ENCODE results near the gene FAU. TPM values are rescaled to one million over a fixed set of nuclear protein-coding genes. Genes with fewer than 3 reads are reported as not detected.

The FAU gene
- total and polyA plus RNA-seq, 2 of the 13 experiments (the other 11 are each of a cell fraction or from before 2014, with no cell fraction given), result 374 to 869 TPM

DNA sequence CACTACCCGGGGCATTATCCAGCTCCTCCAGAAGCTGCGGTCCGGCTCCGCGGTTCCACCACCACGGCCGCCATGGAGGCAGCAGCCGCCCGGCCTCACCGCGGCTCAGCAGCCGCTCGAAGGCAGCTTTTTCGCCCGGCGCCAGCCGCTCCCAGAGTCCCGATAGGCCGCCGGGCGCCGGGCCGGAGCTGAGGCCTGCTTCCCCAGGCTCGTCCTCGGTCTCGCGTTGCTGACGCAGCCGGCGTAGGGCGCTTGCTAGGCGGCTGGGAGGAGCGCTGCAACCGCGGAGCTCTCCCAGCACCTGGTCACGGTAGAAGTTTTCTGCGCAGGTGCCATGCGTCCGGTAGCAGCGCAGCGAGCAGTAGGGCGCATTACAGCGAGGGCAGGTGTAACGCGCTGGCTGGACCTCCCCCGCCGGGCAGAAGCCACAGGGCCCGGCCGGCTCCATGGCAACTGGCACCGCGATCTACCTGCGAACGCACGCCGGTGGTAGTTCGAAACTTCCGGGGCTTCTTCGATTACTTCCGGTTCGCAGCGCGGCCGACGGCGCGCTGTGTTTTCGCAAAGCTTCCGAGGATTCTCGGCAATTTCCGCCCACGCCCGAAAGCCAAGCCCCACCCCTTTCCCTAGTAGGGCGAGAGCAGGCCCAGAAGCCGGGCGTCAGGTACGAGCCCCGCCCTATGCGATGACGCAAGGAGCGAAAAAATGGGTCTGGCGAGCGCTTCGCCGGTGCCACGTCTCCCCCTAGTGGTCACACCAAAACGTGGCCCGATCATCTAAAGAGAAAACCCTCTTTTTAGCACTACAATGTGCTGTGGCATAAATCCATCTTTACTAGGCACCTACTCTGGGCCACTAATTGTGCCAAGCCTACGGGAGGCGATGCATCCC is 4.5 kb downstream of the FAU start, which contains the start of gene ZNHIT2 (continued):
- TF ChIP-seq, protein P1, sequence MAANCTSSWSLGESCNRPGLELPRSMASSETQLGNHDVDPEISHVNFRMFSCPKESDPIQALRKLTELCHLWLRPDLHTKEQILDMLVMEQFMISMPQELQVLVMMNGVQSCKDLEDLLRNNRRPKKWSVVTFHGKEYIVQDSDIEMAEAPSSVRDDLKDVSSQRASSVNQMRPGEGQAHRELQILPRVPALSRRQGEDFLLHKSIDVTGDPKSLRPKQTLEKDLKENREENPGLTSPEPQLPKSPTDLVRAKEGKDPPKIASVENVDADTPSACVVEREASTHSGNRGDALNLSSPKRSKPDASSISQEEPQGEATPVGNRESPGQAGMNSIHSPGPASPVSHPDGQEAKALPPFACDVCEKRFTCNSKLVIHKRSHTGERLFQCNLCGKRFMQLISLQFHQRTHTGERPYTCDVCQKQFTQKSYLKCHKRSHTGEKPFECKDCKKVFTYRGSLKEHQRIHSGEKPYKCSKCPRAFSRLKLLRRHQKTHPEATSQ (CRISPR knock-in tag; IDR thresholded peaks at IDR 0.05; ENCODE audit: borderline replicate concordance), result no peak
- TF ChIP-seq ASH2L (IDR thresholded peaks at IDR 0.05; ENCODE audit: insufficient read length, low read depth, low read length) (peak; percentile 89), ZNF589 (CRISPR knock-in tag; conservative IDR thresholded peaks at IDR 0.05) (no peak), ZNF607 (CRISPR knock-in tag; IDR thresholded peaks at IDR 0.05; ENCODE audit: borderline replicate concordance) (no peak), MED8 (CRISPR knock-in tag; IDR thresholded peaks at IDR 0.05; ENCODE audit: insufficient replicate concordance) (no peak), ZBTB8A (CRISPR knock-in tag; IDR thresholded peaks at IDR 0.05; ENCODE audit: borderline replicate concordance, low read depth) (no peak; the same call in 1 of the 2 replicates), TCF12 (IDR thresholded peaks at IDR 0.05) (no peak), TCF12 (CRISPR knock-in tag; IDR thresholded peaks at IDR 0.05) (0 out of 2 replicates have a peak, but pooled peaks have one; percentile 40), CEBPG (CRISPR knock-in tag; IDR thresholded peaks at IDR 0.05) (peak; percentile 98), TCF7L2 (IDR thresholded peaks at IDR 0.05; ENCODE audit: low read depth, low read length) (no peak), MYC (CRISPR knock-in tag; IDR thresholded peaks at IDR 0.05; ENCODE audit: borderline replicate concordance) (peak; percentile 70; the same call in 1 of the 2 replicates), MYNN (CRISPR knock-in tag; IDR thresholded peaks at IDR 0.05; ENCODE audit: low read depth) (no peak), CENPX (CRISPR knock-in tag; IDR thresholded peaks at IDR 0.05) (no peak), CHCHD3 (CRISPR knock-in tag; IDR thresholded peaks at IDR 0.05) (no peak; the same call in 1 of the 2 replicates), ZKSCAN1 (IDR thresholded peaks at IDR 0.05; ENCODE audit: low read length) (no peak)
- TF ChIP-seq, protein P2, sequence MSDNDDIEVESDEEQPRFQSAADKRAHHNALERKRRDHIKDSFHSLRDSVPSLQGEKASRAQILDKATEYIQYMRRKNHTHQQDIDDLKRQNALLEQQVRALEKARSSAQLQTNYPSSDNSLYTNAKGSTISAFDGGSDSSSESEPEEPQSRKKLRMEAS (IDR thresholded peaks at IDR 0.05), result peak; percentile 81
- TF ChIP-seq, protein P3, sequence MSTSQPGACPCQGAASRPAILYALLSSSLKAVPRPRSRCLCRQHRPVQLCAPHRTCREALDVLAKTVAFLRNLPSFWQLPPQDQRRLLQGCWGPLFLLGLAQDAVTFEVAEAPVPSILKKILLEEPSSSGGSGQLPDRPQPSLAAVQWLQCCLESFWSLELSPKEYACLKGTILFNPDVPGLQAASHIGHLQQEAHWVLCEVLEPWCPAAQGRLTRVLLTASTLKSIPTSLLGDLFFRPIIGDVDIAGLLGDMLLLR (CRISPR knock-in tag; IDR thresholded peaks at IDR 0.05), result no peak
- TF ChIP-seq, protein P4, sequence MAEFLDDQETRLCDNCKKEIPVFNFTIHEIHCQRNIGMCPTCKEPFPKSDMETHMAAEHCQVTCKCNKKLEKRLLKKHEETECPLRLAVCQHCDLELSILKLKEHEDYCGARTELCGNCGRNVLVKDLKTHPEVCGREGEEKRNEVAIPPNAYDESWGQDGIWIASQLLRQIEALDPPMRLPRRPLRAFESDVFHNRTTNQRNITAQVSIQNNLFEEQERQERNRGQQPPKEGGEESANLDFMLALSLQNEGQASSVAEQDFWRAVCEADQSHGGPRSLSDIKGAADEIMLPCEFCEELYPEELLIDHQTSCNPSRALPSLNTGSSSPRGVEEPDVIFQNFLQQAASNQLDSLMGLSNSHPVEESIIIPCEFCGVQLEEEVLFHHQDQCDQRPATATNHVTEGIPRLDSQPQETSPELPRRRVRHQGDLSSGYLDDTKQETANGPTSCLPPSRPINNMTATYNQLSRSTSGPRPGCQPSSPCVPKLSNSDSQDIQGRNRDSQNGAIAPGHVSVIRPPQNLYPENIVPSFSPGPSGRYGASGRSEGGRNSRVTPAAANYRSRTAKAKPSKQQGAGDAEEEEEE (CRISPR knock-in tag; IDR thresholded peaks at IDR 0.05; ENCODE audit: borderline replicate concordance), result no peak

Data from HepG2 (cell line).